HG02571 (cell line): ENCODE data around the gene OR10H2.
"Not testable (repeated sequence)": the region's sequence is repeated elsewhere in the genome, so short reads cannot be mapped to it uniquely, and the experiment has no call there.

Source experiments
- ATAC-seq: cut with Tn5 transposase; IDR thresholded peaks from one replicate; pipeline ENCODE4 v1.9.1; 2021; ENCODE audit warnings: mild to moderate bottlenecking, moderate library complexity; ENCODE audit not compliant: unreplicated experiment

Gene OR10H2

DNA sequence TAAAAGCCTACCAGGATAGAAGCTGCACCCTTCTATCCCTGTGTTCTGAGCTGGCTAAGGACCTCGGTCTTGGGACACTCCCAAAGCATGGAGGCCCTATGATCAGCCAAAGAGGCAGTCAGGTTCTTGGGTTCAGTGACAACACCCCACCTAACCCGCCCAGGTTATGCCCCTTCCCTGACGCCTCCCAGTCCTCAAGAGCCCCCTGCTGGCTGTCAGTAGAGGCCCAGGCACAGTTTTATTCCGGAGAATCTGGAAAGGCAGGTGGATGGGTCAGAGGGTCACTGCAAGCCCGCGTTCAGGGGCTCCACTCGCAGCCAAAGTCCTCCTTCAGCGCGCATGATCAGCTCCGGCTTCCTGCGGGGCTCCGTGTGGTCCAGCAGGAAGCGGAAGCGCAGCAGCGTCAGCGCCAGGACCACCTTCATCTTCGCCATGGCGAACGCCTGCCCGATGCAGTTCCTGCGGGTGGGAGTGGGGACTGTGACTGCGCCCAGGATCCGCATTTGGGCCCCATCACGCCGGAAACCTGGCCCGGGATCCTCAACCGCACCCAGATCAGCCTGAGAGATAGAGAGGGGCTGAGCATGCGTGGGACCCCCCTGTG, 32.2 kb downstream of the OR10H2 start:
- ATAC-seq, result no peak

DNA sequence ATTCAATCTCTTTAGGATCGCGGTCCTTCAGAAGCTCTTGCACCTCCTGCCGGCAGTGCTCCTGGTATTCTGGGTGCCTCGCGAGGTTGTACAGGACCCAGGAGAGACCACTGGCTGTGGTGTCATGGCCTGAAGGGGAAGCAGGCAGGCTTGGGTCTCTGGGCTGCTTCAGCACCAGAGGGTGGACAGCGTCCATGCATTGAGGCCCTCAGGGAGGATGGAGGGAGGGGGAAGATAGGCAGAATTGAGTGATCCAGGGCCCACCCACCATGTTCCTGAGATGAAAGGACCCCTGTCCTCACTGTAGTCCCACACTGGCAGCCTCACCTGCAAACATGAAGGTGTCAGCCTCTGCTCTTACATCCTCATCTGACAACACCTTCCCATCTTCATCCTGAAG, 41.8 kb downstream of the OR10H2 start:
- no peak for ATAC-seq

GRCh38 chr19:15774159-15774558, 46.3 kb downstream of the OR10H2 start:
- not testable (repeated sequence) for ATAC-seq

DNA sequence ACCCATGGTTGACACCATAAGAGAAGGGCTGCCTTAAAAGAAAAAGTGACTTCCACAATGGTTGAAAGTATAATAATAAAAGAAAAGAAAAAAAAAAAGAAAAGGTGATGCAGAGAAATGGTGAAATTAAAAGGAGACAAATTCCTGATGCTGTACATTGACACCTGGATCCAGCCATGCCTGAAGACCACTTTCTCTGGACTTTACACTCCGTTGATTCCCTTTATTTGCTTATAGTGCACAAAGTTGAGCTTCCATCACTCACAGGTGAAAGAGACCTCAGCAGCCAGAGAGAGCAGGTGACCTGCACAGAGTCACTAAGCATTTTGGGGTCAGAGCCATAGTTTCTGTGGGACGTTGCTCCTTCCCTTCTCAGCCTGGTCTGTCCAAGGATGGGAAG, 47.4 kb downstream of the OR10H2 start:
- ATAC-seq, result no peak

DNA sequence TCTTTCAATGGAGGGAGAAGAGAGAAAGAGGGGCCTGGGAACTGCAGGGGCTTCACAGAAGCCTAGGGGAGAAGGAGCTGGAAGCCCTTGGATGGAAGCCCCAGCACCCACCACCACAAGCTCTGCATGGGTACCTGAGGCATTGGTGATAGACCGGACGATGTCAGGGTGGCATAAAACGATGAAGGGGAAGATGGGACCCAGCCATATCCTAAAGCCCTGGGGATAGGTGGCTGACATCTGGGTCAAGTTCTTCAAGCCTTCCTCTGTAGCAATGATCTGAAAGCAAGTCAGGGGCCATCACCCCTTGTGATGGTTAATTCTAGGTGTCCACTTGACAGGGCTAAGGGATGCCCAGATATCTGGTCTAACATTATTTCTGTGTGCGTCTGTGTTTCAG, 48.4 kb downstream of the OR10H2 start:
- ATAC-seq, result no peak

GRCh38 chr19:15776991-15777970, 49.5 kb downstream of the OR10H2 start:
- no peak for ATAC-seq
